NCI-H1930 (cell line): ENCODE data around the gene SPOP.

ENCODE experiments used
- DNase-seq, 2 experiments: peaks; one replicate each; lab custom pipeline; 2025; lab: John Stamatoyannopoulos, UW

SPOP gene

GRCh38 chr17:49583889-49584288 is 94.0 kb downstream of the SPOP start:
- no peak for DNase-seq

- DNase-seq: no peak
These were observed 94.7 kb downstream of the SPOP start for GRCh38 chr17:49583226-49583625.

- DNase-seq: no peak
These were observed 95.1 kb downstream of the SPOP start for GRCh38 chr17:49582789-49583188.

- DNase-seq: no peak
These were observed 95.7 kb downstream of the SPOP start for GRCh38 chr17:49582055-49582722.

- DNase-seq: no peak
These were observed 96.3 kb downstream of the SPOP start for GRCh38 chr17:49581648-49581998.

GRCh38 chr17:49580981-49581647 is 96.8 kb downstream of the SPOP start:
- DNase-seq: no peak

GRCh38 chr17:49580055-49580721 is 97.7 kb downstream of the SPOP start:
- DNase-seq: no peak

GRCh38 chr17:49579522-49579921 is 98.4 kb downstream of the SPOP start:
- DNase-seq: no peak

GRCh38 chr17:49578952-49579500 is 98.9 kb downstream of the SPOP start:
- DNase-seq: no peak

- no peak for DNase-seq
These were observed 99.5 kb downstream of the SPOP start for GRCh38 chr17:49578414-49578813.

GRCh38 chr17:49577963-49578362 is 99.9 kb downstream of the SPOP start:
- no peak for DNase-seq

- no peak for DNase-seq
These were observed 100.3 kb downstream of the SPOP start for GRCh38 chr17:49577650-49577934.

GRCh38 chr17:49576917-49577649 is 100.8 kb downstream of the SPOP start:
- no peak for DNase-seq

GRCh38 chr17:49576088-49576916 is 101.6 kb downstream of the SPOP start:
- no peak for DNase-seq

GRCh38 chr17:49575679-49576087 is 102.2 kb downstream of the SPOP start, which contains the start of gene NXPH3:
NXPH3 (plus strand) TSS chr17:49575871; CDS start chr17:49576220, 349 bp downstream.
- peak; percentile 51 to 56 for DNase-seq

GRCh38 chr17:49574945-49575678 is 102.8 kb downstream of the SPOP start:
- no peak for DNase-seq

GRCh38 chr17:49574323-49574781 is 103.5 kb downstream of the SPOP start:
- DNase-seq: no peak

GRCh38 chr17:49573510-49574322 is 104.2 kb downstream of the SPOP start:
- DNase-seq: no peak

- DNase-seq: no peak
These were observed 105.0 kb downstream of the SPOP start for GRCh38 chr17:49572806-49573420.
